ENCODE data around the gene AAGAB. TPM values are rescaled to one million over a fixed set of nuclear protein-coding genes. Genes with fewer than 3 reads are reported as not detected.

Gene AAGAB
- total RNA-seq, 1 experiment from 2014 or later = 78.8 TPM

GRCh38 chr15:67188551-67189218 is 65.8 kb downstream of the AAGAB start:
- DNase-seq (ENCODE audit: low read depth) = peak; percentile 96

- no peak for DNase-seq (ENCODE audit: low read depth)
Observed at GRCh38 chr15:67187351-67187854, 67.1 kb downstream of the AAGAB start.

- no peak for DNase-seq (ENCODE audit: low read depth)
Observed at GRCh38 chr15:67186688-67187087, 67.8 kb downstream of the AAGAB start.

GRCh38 chr15:67186226-67186649 is 68.2 kb downstream of the AAGAB start:
- no peak for DNase-seq (ENCODE audit: low read depth)

GRCh38 chr15:67185621-67186225 is 68.7 kb downstream of the AAGAB start:
- peak; percentile 34 for DNase-seq (ENCODE audit: low read depth)

GRCh38 chr15:67185051-67185450 is 69.4 kb downstream of the AAGAB start:
- no peak for DNase-seq (ENCODE audit: low read depth)

GRCh38 chr15:67184208-67184925 is 70.1 kb downstream of the AAGAB start:
- no peak for DNase-seq (ENCODE audit: low read depth)

GRCh38 chr15:67183443-67184169 is 70.9 kb downstream of the AAGAB start:
- peak; percentile 71 for DNase-seq (ENCODE audit: low read depth)

- DNase-seq (ENCODE audit: low read depth) = no peak
Observed at GRCh38 chr15:67181221-67181639, 73.2 kb downstream of the AAGAB start.

- DNase-seq (ENCODE audit: low read depth) = no peak
Observed at GRCh38 chr15:67180514-67181191, 73.8 kb downstream of the AAGAB start.

- DNase-seq (ENCODE audit: low read depth) = no peak
Observed at GRCh38 chr15:67180035-67180434, 74.4 kb downstream of the AAGAB start.

GRCh38 chr15:67179411-67179995 is 75.0 kb downstream of the AAGAB start:
- no peak for DNase-seq (ENCODE audit: low read depth)

- peak; percentile 99 for DNase-seq (ENCODE audit: low read depth)
Observed at GRCh38 chr15:67178569-67179210, 75.8 kb downstream of the AAGAB start.

- peak; percentile 58 for DNase-seq (ENCODE audit: low read depth)
Observed at GRCh38 chr15:67177752-67178151, 76.7 kb downstream of the AAGAB start.

GRCh38 chr15:67176195-67176971 is 78.1 kb downstream of the AAGAB start:
- no peak for DNase-seq (ENCODE audit: low read depth)

- DNase-seq (ENCODE audit: low read depth) = no peak
Observed at GRCh38 chr15:67175643-67176071, 78.8 kb downstream of the AAGAB start.

- peak; percentile 39 for DNase-seq (ENCODE audit: low read depth)
Observed at GRCh38 chr15:67174864-67175573, 79.4 kb downstream of the AAGAB start.

- no peak for DNase-seq (ENCODE audit: low read depth)
Observed at GRCh38 chr15:67174446-67174845, 80.0 kb downstream of the AAGAB start.

- no peak for DNase-seq (ENCODE audit: low read depth)
Observed at GRCh38 chr15:67173786-67174185, 80.7 kb downstream of the AAGAB start.
